HG03469 (cell line): Measurements from ENCODE around the gene CARNS1.

ENCODE experiments used
- ATAC-seq: cut with Tn5 transposase; IDR thresholded peaks from one replicate; pipeline ENCODE4 v1.9.1; 2021; ENCODE audit warnings: mild to moderate bottlenecking, moderate library complexity, moderate number of reproducible peaks; ENCODE audit not compliant: unreplicated experiment

The CARNS1 gene

GRCh38 chr11:67375320-67376055 lies 40.0 kb upstream of the CARNS1 start:
- ATAC-seq: no peak

GRCh38 chr11:67376063-67376820 lies 39.2 kb upstream of the CARNS1 start:
- ATAC-seq: no peak

- no peak for ATAC-seq
Measured at GRCh38 chr11:67376873-67377808, 38.3 kb upstream of the CARNS1 start.

- ATAC-seq: no peak
Measured at GRCh38 chr11:67378544-67378943, 36.9 kb upstream of the CARNS1 start.

- ATAC-seq: no peak
Measured at GRCh38 chr11:67379061-67380058, 36.1 kb upstream of the CARNS1 start.

- no peak for ATAC-seq
Measured at GRCh38 chr11:67381244-67381972, 34.1 kb upstream of the CARNS1 start.

GRCh38 chr11:67382276-67383136 lies 33.0 kb upstream of the CARNS1 start:
- ATAC-seq: no peak

GRCh38 chr11:67384851-67385366 lies 30.6 kb upstream of the CARNS1 start:
- ATAC-seq: no peak

GRCh38 chr11:67387069-67387468 lies 28.4 kb upstream of the CARNS1 start:
- ATAC-seq: no peak

- ATAC-seq: no peak
Measured at GRCh38 chr11:67387518-67387917, 28.0 kb upstream of the CARNS1 start.

- ATAC-seq: no peak
Measured at GRCh38 chr11:67389477-67389876, 26.0 kb upstream of the CARNS1 start.

GRCh38 chr11:67390947-67391303 lies 24.6 kb upstream of the CARNS1 start:
- ATAC-seq: no peak

GRCh38 chr11:67391304-67392182 lies 23.9 kb upstream of the CARNS1 start, which contains the start of gene RAD9A:
Gene RAD9A, plus strand, starts transcription at chr11:67391986. Its CDS starts 59 bp downstream, at chr11:67392045.
- no peak for ATAC-seq

GRCh38 chr11:67392183-67392715 lies 23.2 kb upstream of the CARNS1 start:
- ATAC-seq: no peak

- ATAC-seq: no peak
Measured at GRCh38 chr11:67393437-67393836, 22.0 kb upstream of the CARNS1 start.

GRCh38 chr11:67393990-67394389 lies 21.5 kb upstream of the CARNS1 start:
- no peak for ATAC-seq
